GM23248 (cell line): Measurements from ENCODE around the gene SETBP1.

ENCODE experiments used
- EZH2 ChIP-seq: fragments of 200-600 bp; sonication (generic); IDR thresholded peaks from 2 replicates; pipeline ENCODE4 v1.6.1; 2018; ENCODE audit warnings: antibody characterized with exemption, mild to moderate bottlenecking; ENCODE audit not compliant: insufficient read depth, poor library complexity, severe bottlenecking
- EZH2phosphoT487 ChIP-seq: fragments of 200-600 bp; sonication (generic); IDR thresholded peaks from 2 replicates; pipeline ENCODE4 v1.6.1; 2018; ENCODE audit warnings: antibody characterized with exemption, moderate library complexity, mild to moderate bottlenecking, low read depth; ENCODE audit not compliant: insufficient read depth

GRCh38 chr18:44903327-44903726, 222.6 kb downstream of the SETBP1 start:
- TF ChIP-seq EZH2phosphoT487, result no peak
- TF ChIP-seq EZH2, result no peak
